ENCODE results near the gene DNAH14. TPM values are rescaled to one million over a fixed set of nuclear protein-coding genes. Genes with fewer than 3 reads are reported as not detected.

DNAH14 gene
- total and polyA plus RNA-seq, 2 donors (not counting 1 experiment from before 2014, with no cell fraction given), result not detected

DNA sequence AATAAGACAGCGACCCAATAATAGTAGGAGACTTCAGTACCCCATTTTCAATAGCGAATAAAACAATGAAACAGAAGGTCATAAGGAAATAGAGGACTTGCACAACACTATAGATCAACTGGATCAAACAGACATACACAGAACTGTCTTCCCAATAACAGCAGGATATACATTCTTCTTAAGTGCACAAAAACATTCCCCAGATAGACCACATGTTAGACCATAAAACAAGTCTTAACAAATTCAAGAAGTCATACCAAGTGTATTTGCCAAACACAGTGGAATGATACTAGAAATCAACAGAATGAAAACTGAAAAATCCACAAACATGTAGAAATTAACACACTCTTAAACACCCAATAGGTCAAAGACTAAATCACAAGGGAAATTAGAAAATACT, 420.4 kb downstream of the DNAH14 start:
- TF ChIP-seq EZH2 (IDR thresholded peaks at IDR 0.05; ENCODE audit: borderline replicate concordance, insufficient read depth, low read depth, low read length, poor library complexity, severe bottlenecking), result no peak
- TF ChIP-seq, protein P1, sequence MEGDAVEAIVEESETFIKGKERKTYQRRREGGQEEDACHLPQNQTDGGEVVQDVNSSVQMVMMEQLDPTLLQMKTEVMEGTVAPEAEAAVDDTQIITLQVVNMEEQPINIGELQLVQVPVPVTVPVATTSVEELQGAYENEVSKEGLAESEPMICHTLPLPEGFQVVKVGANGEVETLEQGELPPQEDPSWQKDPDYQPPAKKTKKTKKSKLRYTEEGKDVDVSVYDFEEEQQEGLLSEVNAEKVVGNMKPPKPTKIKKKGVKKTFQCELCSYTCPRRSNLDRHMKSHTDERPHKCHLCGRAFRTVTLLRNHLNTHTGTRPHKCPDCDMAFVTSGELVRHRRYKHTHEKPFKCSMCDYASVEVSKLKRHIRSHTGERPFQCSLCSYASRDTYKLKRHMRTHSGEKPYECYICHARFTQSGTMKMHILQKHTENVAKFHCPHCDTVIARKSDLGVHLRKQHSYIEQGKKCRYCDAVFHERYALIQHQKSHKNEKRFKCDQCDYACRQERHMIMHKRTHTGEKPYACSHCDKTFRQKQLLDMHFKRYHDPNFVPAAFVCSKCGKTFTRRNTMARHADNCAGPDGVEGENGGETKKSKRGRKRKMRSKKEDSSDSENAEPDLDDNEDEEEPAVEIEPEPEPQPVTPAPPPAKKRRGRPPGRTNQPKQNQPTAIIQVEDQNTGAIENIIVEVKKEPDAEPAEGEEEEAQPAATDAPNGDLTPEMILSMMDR (IDR thresholded peaks at IDR 0.05), result no peak
- ChIA-PET POLR2A (no interaction called here), CTCF (no interaction called here)
- no peak for ATAC-seq (ENCODE audit: low read depth)
- Mint-ChIP-seq H3K9me3 (ENCODE audit: insufficient read depth) (no peaks in the 10 kb centered on the region), H3K4me3 (no peak overlapping the region), H3K4me1 (no peaks in the 10 kb centered on the region), H3K27ac (no peak overlapping the region), H3K27me3 (peaks cover 27% of the 10 kb centered on the region)
- peaks cover 0 to 1% (median 0%) of the 10 kb centered on the region in 3 donors for H3K9me3 ChIP-seq (ENCODE audit: control extremely low read depth in 1 of 3, control insufficient read depth in 2 of 3, insufficient read depth in 1 of 3, low read length in 2 of 3)
- no peak overlapping the region for H2AFZ ChIP-seq (ENCODE audit: insufficient read depth, low read depth, low read length, poor library complexity, severe bottlenecking)
- no peak overlapping the region for H3K4me3 ChIP-seq (ENCODE audit: control extremely low read depth in 1 of 5, extremely low read depth in 1 of 5, insufficient read depth in 1 of 5, low read depth in 2 of 5, low read length in 4 of 5)
- intact Hi-C loops (cut with micrococcal nuclease), result loop anchor here (10.0 kb wide), 1 partner anchor 835 kb away; no protein-coding TSS in a partner anchor
- H4K20me1 ChIP-seq (ENCODE audit: control insufficient read depth, insufficient read depth, low read length, poor library complexity, severe bottlenecking), result no peaks in the 10 kb centered on the region
- H3K27ac ChIP-seq (ENCODE audit: low read length in 2 of 2), result no peak overlapping the region
- no peaks in the 10 kb centered on the region for H3K4me1 ChIP-seq (ENCODE audit: control insufficient read depth in 2 of 2, insufficient read depth in 2 of 2, low read length in 2 of 2)
- no peaks in the 10 kb centered on the region for H3K27me3 ChIP-seq (replicated peaks in 1 of 4; ENCODE audit: control extremely low read depth in 1 of 4, control insufficient read depth in 3 of 4, insufficient read depth in 4 of 4, low read length in 3 of 4)
- no peaks in the 10 kb centered on the region for H3K79me2 ChIP-seq (ENCODE audit: control insufficient read depth, insufficient read depth, low read length)
- no peaks in the 10 kb centered on the region for H3K36me3 ChIP-seq (replicated peaks in 1 of 2; ENCODE audit: control extremely low read depth in 1 of 2, control insufficient read depth in 1 of 2, extremely low read depth in 1 of 2, insufficient read depth in 2 of 2, low read length in 1 of 2)
- no peak overlapping the region for H3K4me2 ChIP-seq (replicated peaks; ENCODE audit: low read depth, low read length, poor library complexity, severe bottlenecking)
- no peak overlapping the region for H3K9ac ChIP-seq (ENCODE audit: low read length)
- WGBS (ENCODE audit: insufficient coverage), result no CpG with 5 or more reads among the region's 2 CpGs
- no peak for DNase-seq

DNA sequence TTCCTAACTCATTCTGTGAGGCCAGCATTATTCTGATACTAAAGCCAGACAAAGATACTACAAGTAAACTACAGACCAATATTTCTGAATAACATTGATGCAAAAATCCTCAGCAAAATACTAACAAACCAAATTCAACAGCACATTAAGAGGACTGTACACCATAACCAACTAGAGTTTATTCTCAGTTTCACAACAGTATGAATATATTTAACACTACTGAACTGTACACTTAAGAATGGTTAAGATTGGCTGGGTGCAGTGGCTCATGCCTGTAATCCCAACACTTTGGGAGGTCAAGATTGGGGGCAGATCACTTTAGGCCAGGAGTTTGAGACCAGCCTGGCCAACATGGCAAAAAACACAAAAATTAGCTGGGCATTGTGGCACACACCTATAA, 421.4 kb downstream of the DNAH14 start:
- DNase-seq (no peak), ATAC-seq (ENCODE audit: low read depth) (no peak)
- Histone ChIP-seq H4K20me1 (ENCODE audit: control insufficient read depth, insufficient read depth, low read length, poor library complexity, severe bottlenecking) (no peaks in the 10 kb centered on the region), H3K9me3 (ENCODE audit: control extremely low read depth in 1 of 3, control insufficient read depth in 2 of 3, insufficient read depth in 1 of 3, low read length in 2 of 3) (peaks cover 0 to 1% (median 0%) of the 10 kb centered on the region in 3 donors), H3K4me2 (replicated peaks; ENCODE audit: low read depth, low read length, poor library complexity, severe bottlenecking) (no peak overlapping the region), H3K27me3 (replicated peaks in 1 of 4; ENCODE audit: control extremely low read depth in 1 of 4, control insufficient read depth in 3 of 4, insufficient read depth in 4 of 4, low read length in 3 of 4) (no peaks in the 10 kb centered on the region), H3K36me3 (replicated peaks in 1 of 2; ENCODE audit: control extremely low read depth in 1 of 2, control insufficient read depth in 1 of 2, extremely low read depth in 1 of 2, insufficient read depth in 2 of 2, low read length in 1 of 2) (no peaks in the 10 kb centered on the region), H2AFZ (ENCODE audit: insufficient read depth, low read depth, low read length, poor library complexity, severe bottlenecking) (no peak overlapping the region), H3K79me2 (ENCODE audit: control insufficient read depth, insufficient read depth, low read length) (no peaks in the 10 kb centered on the region), H3K4me1 (ENCODE audit: control insufficient read depth in 2 of 2, insufficient read depth in 2 of 2, low read length in 2 of 2) (no peaks in the 10 kb centered on the region), H3K4me3 (ENCODE audit: control extremely low read depth in 1 of 5, extremely low read depth in 1 of 5, insufficient read depth in 1 of 5, low read depth in 2 of 5, low read length in 4 of 5) (no peak overlapping the region), H3K27ac (ENCODE audit: low read length in 2 of 2) (no peak overlapping the region), H3K9ac (ENCODE audit: low read length) (no peak overlapping the region)
- Mint-ChIP-seq H3K27ac (no peak overlapping the region), H3K27me3 (peaks cover 26% of the 10 kb centered on the region), H3K4me1 (no peaks in the 10 kb centered on the region), H3K9me3 (ENCODE audit: insufficient read depth) (no peaks in the 10 kb centered on the region), H3K4me3 (no peak overlapping the region)
- ChIA-PET CTCF (no interaction called here), POLR2A (no interaction called here)
- intact Hi-C loops (cut with micrococcal nuclease), result no loop called here
- TF ChIP-seq EZH2 (IDR thresholded peaks at IDR 0.05; ENCODE audit: borderline replicate concordance, insufficient read depth, low read depth, low read length, poor library complexity, severe bottlenecking), result no peak
- TF ChIP-seq, protein P1 (IDR thresholded peaks at IDR 0.05), result no peak

Data from B cell (primary cell).